HUES64 (cell line): ENCODE data around the gene KCNT1. TPM values are rescaled to one million over a fixed set of nuclear protein-coding genes. Genes with fewer than 3 reads are reported as not detected.

Source experiments
- H3K27ac ChIP-seq: 2 replicates; pipeline ENCODE4 v1.7.0; 2013; ENCODE audit warnings: low read depth, low read length, inconsistent platforms
- H3K27me3 ChIP-seq: 2 replicates; pipeline ENCODE4 v1.6.1; 2013; ENCODE audit warnings: mild to moderate bottlenecking, low read length; ENCODE audit not compliant: insufficient read depth
- H3K36me3 ChIP-seq: 2 replicates; pipeline ENCODE4 v1.6.1; 2013; ENCODE audit warnings: mild to moderate bottlenecking, low read length; ENCODE audit not compliant: insufficient read depth
- H3K4me1 ChIP-seq: 2 replicates; pipeline ENCODE4 v1.6.1; 2013; ENCODE audit warnings: mild to moderate bottlenecking, low read length, moderate library complexity; ENCODE audit not compliant: insufficient read depth
- H3K4me3 ChIP-seq: 2 replicates; pipeline ENCODE4 v1.5.1; 2013; ENCODE audit warnings: mild to moderate bottlenecking, low read length, moderate library complexity
- H3K9ac ChIP-seq: 2 replicates; pipeline ENCODE4 v1.6.1; 2013; ENCODE audit warnings: mild to moderate bottlenecking, low read depth, low read length
- H3K9me3 ChIP-seq: 2 replicates; pipeline ENCODE4 v1.6.1; 2013; ENCODE audit warnings: low read depth, low read length; ENCODE audit not compliant: insufficient read depth
- WGBS: fragments of 150-250, 120-280 bp; methylation state at CpG from one replicate; pipeline ENCODE4 v1.1.7; 2013; ENCODE audit warnings: missing lambda C conversion rate; 5-methylcytosine and 5-hydroxymethylcytosine counted together
- polyA plus RNA-seq, 2 experiments: library from polyadenylated mRNA; stranded (reverse); fragments of 50-300 nt; gene quantifications; one replicate each; pipeline ENCODE4 v1.2.3, GENCODE V29; 2013

KCNT1 gene
- 0.05 TPM for polyA plus RNA-seq (2013, experiment 1 of 2)
- polyA plus RNA-seq (2013, experiment 2 of 2) = not detected

- H3K9me3 ChIP-seq = no peaks in the 10 kb centered on the region
- WGBS = 15% methylated on average over 66 of the region's 66 CpGs
- no peak within 1 kb of the TSS for H3K27ac ChIP-seq
- H3K4me3 ChIP-seq = peak within 1 kb of the TSS; percentile 53
- H3K9ac ChIP-seq = peak within 1 kb of the TSS; percentile 50; the same call in 1 of the 2 replicates
- H3K4me1 ChIP-seq = no peaks in the 10 kb centered on the region
- no peaks in the 10 kb centered on the region for H3K36me3 ChIP-seq
- peaks cover 26% of the 10 kb centered on the region for H3K27me3 ChIP-seq
Measured at GRCh38 chr9:135701959-135702721, at the start of gene KCNT1. Gene KCNT1 (plus strand): TSS chr9:135702185. CDS start chr9:135702259, 74 bp downstream.

GRCh38 chr9:135655317-135655716 lies 46.7 kb upstream of the KCNT1 start:
- H3K4me3 ChIP-seq = no peak overlapping the region
- H3K36me3 ChIP-seq = no peaks in the 10 kb centered on the region
- H3K9ac ChIP-seq = no peak overlapping the region
- H3K27ac ChIP-seq = no peak overlapping the region
- no peaks in the 10 kb centered on the region for H3K4me1 ChIP-seq
- 92% methylated on average over 8 of the region's 8 CpGs for WGBS
- no peaks in the 10 kb centered on the region for H3K27me3 ChIP-seq
- peaks cover 37% of the 10 kb centered on the region for H3K9me3 ChIP-seq

- WGBS = 87% methylated on average over 15 of the region's 15 CpGs
- no peak overlapping the region for H3K27ac ChIP-seq
- no peak overlapping the region for H3K9ac ChIP-seq
- H3K9me3 ChIP-seq = peaks cover 19% of the 10 kb centered on the region
- H3K4me1 ChIP-seq = peaks cover 5% of the 10 kb centered on the region; the same call in 1 of the 2 replicates
- no peak overlapping the region for H3K4me3 ChIP-seq
- H3K27me3 ChIP-seq = no peaks in the 10 kb centered on the region
- H3K36me3 ChIP-seq = no peaks in the 10 kb centered on the region
Measured at GRCh38 chr9:135657416-135657815, 44.6 kb upstream of the KCNT1 start.

GRCh38 chr9:135659252-135659651 lies 42.7 kb upstream of the KCNT1 start:
- no peaks in the 10 kb centered on the region for H3K27me3 ChIP-seq
- H3K9me3 ChIP-seq = peaks cover 3% of the 10 kb centered on the region; the same call in 1 of the 2 replicates
- 91% methylated on average over 13 of the region's 13 CpGs for WGBS
- no peak overlapping the region for H3K4me3 ChIP-seq
- no peak overlapping the region for H3K27ac ChIP-seq
- H3K4me1 ChIP-seq = peaks cover 7% of the 10 kb centered on the region; the same call in 1 of the 2 replicates
- H3K9ac ChIP-seq = no peak overlapping the region
- H3K36me3 ChIP-seq = no peaks in the 10 kb centered on the region

GRCh38 chr9:135660407-135660806 lies 41.6 kb upstream of the KCNT1 start:
- no peaks in the 10 kb centered on the region for H3K27me3 ChIP-seq
- H3K27ac ChIP-seq = no peak overlapping the region
- WGBS = 95% methylated on average over 22 of the region's 22 CpGs
- H3K9ac ChIP-seq = no peak overlapping the region
- peaks cover 7% of the 10 kb centered on the region; the same call in 1 of the 2 replicates for H3K4me1 ChIP-seq
- no peak overlapping the region for H3K4me3 ChIP-seq
- H3K36me3 ChIP-seq = no peaks in the 10 kb centered on the region
- no peaks in the 10 kb centered on the region; the same call in 1 of the 2 replicates for H3K9me3 ChIP-seq

- Histone ChIP-seq H3K4me3 (no peak overlapping the region), H3K4me1 (peaks cover 7% of the 10 kb centered on the region; the same call in 1 of the 2 replicates), H3K36me3 (no peaks in the 10 kb centered on the region), H3K9me3 (no peaks in the 10 kb centered on the region), H3K27me3 (no peaks in the 10 kb centered on the region), H3K27ac (no peak overlapping the region), H3K9ac (no peak overlapping the region)
- 84% methylated on average over 19 of the region's 19 CpGs for WGBS
Measured at GRCh38 chr9:135661816-135662560, 40.0 kb upstream of the KCNT1 start.

GRCh38 chr9:135662758-135663450 lies 39.1 kb upstream of the KCNT1 start, which contains the start of gene LCN9:
Gene LCN9 (plus strand): TSS chr9:135663309. CDS start chr9:135663322, 13 bp downstream.
- no peak within 1 kb of the TSS for H3K9ac ChIP-seq
- H3K27me3 ChIP-seq = no peaks in the 10 kb centered on the region
- H3K9me3 ChIP-seq = no peaks in the 10 kb centered on the region
- no peak within 1 kb of the TSS for H3K27ac ChIP-seq
- no peaks in the 10 kb centered on the region for H3K36me3 ChIP-seq
- peaks cover 7% of the 10 kb centered on the region; the same call in 1 of the 2 replicates for H3K4me1 ChIP-seq
- no peak within 1 kb of the TSS for H3K4me3 ChIP-seq
- 79% methylated on average over 25 of the region's 25 CpGs for WGBS

- Histone ChIP-seq H3K4me1 (peaks cover 7% of the 10 kb centered on the region; the same call in 1 of the 2 replicates), H3K4me3 (no peak overlapping the region), H3K9ac (no peak overlapping the region), H3K27me3 (no peaks in the 10 kb centered on the region), H3K9me3 (peaks cover 2% of the 10 kb centered on the region; the same call in 1 of the 2 replicates), H3K27ac (no peak overlapping the region), H3K36me3 (no peaks in the 10 kb centered on the region)
- 95% methylated on average over 3 of the region's 3 CpGs for WGBS
Measured at GRCh38 chr9:135663451-135663770, 38.6 kb upstream of the KCNT1 start.

- H3K36me3 ChIP-seq = no peaks in the 10 kb centered on the region
- no peak overlapping the region for H3K4me3 ChIP-seq
- no peak overlapping the region for H3K9ac ChIP-seq
- peaks cover 7% of the 10 kb centered on the region; the same call in 1 of the 2 replicates for H3K4me1 ChIP-seq
- WGBS = 96% methylated on average over 12 of the region's 12 CpGs
- H3K27ac ChIP-seq = no peak overlapping the region
- H3K27me3 ChIP-seq = no peaks in the 10 kb centered on the region
- peaks cover 5% of the 10 kb centered on the region; the same call in 1 of the 2 replicates for H3K9me3 ChIP-seq
Measured at GRCh38 chr9:135663857-135664256, 38.1 kb upstream of the KCNT1 start.

- WGBS = 94% methylated on average over 10 of the region's 10 CpGs
- Histone ChIP-seq H3K27me3 (no peaks in the 10 kb centered on the region), H3K4me3 (no peak overlapping the region), H3K9me3 (peaks cover 5% of the 10 kb centered on the region; the same call in 1 of the 2 replicates), H3K4me1 (peaks cover 7% of the 10 kb centered on the region; the same call in 1 of the 2 replicates), H3K27ac (no peak overlapping the region), H3K9ac (no peak overlapping the region), H3K36me3 (no peaks in the 10 kb centered on the region)
Measured at GRCh38 chr9:135664266-135664665, 37.7 kb upstream of the KCNT1 start.
